SU-DHL-6 (cell line): ENCODE data around the gene FUNDC2.

Experiments
- H2AFZ ChIP-seq: fragments of 200-600 bp; sonication (generic); 2 replicates; pipeline ENCODE4 v1.6.1; 2014; ENCODE audit warnings: low read depth, mild to moderate bottlenecking, moderate library complexity, mixed read lengths, antibody characterized with exemption, low read length; ENCODE audit not compliant: severe bottlenecking
- H3F3A ChIP-seq: fragments of 200-600 bp; shearing (Covaris generic); 2 replicates; pipeline ENCODE4 v1.6.0; 2016; ENCODE audit warnings: antibody characterized with exemption, mild to moderate bottlenecking; ENCODE audit not compliant: insufficient read depth
- H3K27ac ChIP-seq: fragments of 200-600 bp; sonication (generic); 2 replicates; pipeline ENCODE4 v1.5.1; 2016; ENCODE audit warnings: low read depth, mild to moderate bottlenecking, low read length, moderate library complexity, mixed read lengths
- H3K27me3 ChIP-seq: fragments of 200-600 bp; sonication (generic), shearing (Covaris generic); 2 replicates; pipeline ENCODE4 v1.6.0; 2014; ENCODE audit warnings: mild to moderate bottlenecking, low read length
- H3K36me3 ChIP-seq: fragments of 200-600 bp; sonication (generic); 2 replicates; pipeline ENCODE4 v1.6.1; 2014; ENCODE audit warnings: mild to moderate bottlenecking, low read length, mixed read lengths
- H3K4me2 ChIP-seq: fragments of 300-600, 200-600 bp; shearing (Covaris generic), sonication (generic); 2 replicates; pipeline ENCODE4 v1.6.0; 2014; ENCODE audit warnings: low read length, low read depth, mild to moderate bottlenecking; ENCODE audit not compliant: poor library complexity, severe bottlenecking
- H3K4me3 ChIP-seq: fragments of 200-600 bp; sonication (generic); 2 replicates; pipeline ENCODE4 v1.5.1; 2014; ENCODE audit warnings: antibody characterized with exemption, low read length, mild to moderate bottlenecking, mixed read lengths; ENCODE audit not compliant: insufficient read depth, poor library complexity, severe bottlenecking
- H3K79me2 ChIP-seq: fragments of 200-600 bp; sonication (generic); 2 replicates; pipeline ENCODE4 v1.6.1; 2014; ENCODE audit warnings: mild to moderate bottlenecking, low read length, moderate library complexity; ENCODE audit not compliant: insufficient read depth
- H3K9ac ChIP-seq: fragments of 200-600 bp; sonication (generic); 2 replicates; pipeline ENCODE4 v1.7.0; 2014; ENCODE audit warnings: mild to moderate bottlenecking, low read length
- H3K9me2 ChIP-seq: fragments of 200-600 bp; sonication (generic); replicated peaks from 2 replicates; pipeline ENCODE4 v1.6.1; 2014; ENCODE audit warnings: low read length; ENCODE audit not compliant: insufficient read depth
- H3K9me3 ChIP-seq: fragments of 200-600 bp; sonication (generic); 2 replicates; pipeline ENCODE4 v1.6.1; 2014; ENCODE audit warnings: low read length, mixed read lengths; ENCODE audit not compliant: insufficient read depth
- H4K20me1 ChIP-seq: fragments of 200-600 bp; sonication (generic); 2 replicates; pipeline ENCODE4 v1.6.1; 2014; ENCODE audit warnings: low read depth, mild to moderate bottlenecking, antibody characterized with exemption, low read length, moderate library complexity, mixed read lengths
- EZH2phosphoT487 ChIP-seq: fragments of 200-600 bp; sonication (generic), shearing (Covaris generic); conservative IDR thresholded peaks from 2 replicates; pipeline ENCODE4 v1.6.1; 2018; ENCODE audit warnings: mild to moderate bottlenecking, antibody characterized with exemption, low read length, moderate library complexity, mixed read lengths
- TF ChIP-seq, protein P1 (sequence below): fragments of 200-600 bp; sonication (generic); IDR thresholded peaks from one replicate; pipeline ENCODE4 v1.5.1; 2017; ENCODE audit warnings: antibody characterized with exemption, mild to moderate bottlenecking, low read length, moderate library complexity; ENCODE audit not compliant: insufficient read depth, poor library complexity, severe bottlenecking

The FUNDC2 gene

DNA sequence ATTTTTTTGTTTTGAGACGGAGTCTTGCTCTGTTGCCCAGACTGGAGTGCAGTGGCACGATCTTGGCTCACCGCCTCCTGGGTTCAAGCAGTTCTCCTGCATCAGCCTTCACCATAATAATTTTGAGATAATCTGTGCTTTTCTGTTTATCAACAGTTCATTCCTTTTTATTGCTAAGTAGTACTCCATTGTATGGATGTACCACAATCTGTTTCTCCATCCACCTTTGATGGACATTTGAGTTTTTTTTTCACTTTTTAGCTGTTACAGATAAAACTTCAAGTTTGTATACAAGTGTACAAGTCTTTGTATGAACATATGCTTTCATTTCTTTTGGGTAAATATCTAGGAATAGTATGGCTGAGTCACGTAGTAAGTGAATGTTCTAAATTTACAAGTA lies 9.0 kb downstream of the FUNDC2 start:
- no peaks in the 10 kb centered on the region for H3K27me3 ChIP-seq
- peaks cover 19% of the 10 kb centered on the region for H3K79me2 ChIP-seq
- H3K9ac ChIP-seq, result no peak overlapping the region
- TF ChIP-seq EZH2phosphoT487, result no peak
- TF ChIP-seq, protein P1, sequence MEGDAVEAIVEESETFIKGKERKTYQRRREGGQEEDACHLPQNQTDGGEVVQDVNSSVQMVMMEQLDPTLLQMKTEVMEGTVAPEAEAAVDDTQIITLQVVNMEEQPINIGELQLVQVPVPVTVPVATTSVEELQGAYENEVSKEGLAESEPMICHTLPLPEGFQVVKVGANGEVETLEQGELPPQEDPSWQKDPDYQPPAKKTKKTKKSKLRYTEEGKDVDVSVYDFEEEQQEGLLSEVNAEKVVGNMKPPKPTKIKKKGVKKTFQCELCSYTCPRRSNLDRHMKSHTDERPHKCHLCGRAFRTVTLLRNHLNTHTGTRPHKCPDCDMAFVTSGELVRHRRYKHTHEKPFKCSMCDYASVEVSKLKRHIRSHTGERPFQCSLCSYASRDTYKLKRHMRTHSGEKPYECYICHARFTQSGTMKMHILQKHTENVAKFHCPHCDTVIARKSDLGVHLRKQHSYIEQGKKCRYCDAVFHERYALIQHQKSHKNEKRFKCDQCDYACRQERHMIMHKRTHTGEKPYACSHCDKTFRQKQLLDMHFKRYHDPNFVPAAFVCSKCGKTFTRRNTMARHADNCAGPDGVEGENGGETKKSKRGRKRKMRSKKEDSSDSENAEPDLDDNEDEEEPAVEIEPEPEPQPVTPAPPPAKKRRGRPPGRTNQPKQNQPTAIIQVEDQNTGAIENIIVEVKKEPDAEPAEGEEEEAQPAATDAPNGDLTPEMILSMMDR, result no peak
- H3F3A ChIP-seq, result 0 out of 2 replicates have a peak, but pooled peaks cover 4% of the 10 kb centered on the region
- no peaks in the 10 kb centered on the region for H3K9me2 ChIP-seq
- H4K20me1 ChIP-seq, result no peaks in the 10 kb centered on the region
- H3K36me3 ChIP-seq, result peaks cover 11% of the 10 kb centered on the region; the same call in 1 of the 2 replicates
- H3K4me3 ChIP-seq, result no peak overlapping the region
- no peak overlapping the region for H3K4me2 ChIP-seq
- H3K9me3 ChIP-seq, result no peaks in the 10 kb centered on the region
- no peak overlapping the region for H3K27ac ChIP-seq
- no peak overlapping the region for H2AFZ ChIP-seq

DNA sequence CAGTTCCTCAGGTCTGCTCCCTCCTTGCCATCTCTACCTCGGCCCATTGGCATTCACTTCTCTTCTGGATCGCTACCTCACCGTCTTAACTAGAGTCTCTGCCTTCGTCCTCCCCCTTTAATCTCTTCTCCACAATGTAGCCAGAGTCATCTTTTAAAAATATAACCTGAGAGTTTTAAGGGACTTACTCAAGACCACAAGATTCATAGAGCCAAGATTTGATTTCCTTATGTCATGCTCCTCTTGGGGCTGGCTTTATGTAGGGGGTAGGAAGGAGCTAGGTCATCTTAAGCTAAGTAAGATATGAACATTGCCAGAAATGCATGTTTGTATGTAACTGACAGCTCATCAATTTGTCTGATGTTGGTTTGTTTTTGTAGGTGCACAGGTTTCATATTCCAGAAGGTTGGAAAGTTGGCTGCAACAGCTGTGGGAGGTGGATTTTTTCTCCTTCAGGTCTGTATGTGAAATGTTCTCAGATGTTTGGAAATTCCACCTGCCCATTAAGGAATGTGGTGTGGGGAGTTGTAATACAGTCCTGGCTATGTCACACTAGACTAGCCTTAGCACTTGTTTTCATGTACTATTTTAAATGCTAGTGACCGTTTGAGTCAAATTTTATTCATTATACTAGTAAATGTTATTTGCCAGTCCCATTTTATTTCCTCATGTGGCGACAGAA lies 19.6 kb downstream of the FUNDC2 start:
- TF ChIP-seq, protein P1, result no peak
- TF ChIP-seq EZH2phosphoT487, result no peak
- Histone ChIP-seq H3K9ac (no peak overlapping the region), H4K20me1 (no peaks in the 10 kb centered on the region), H3K4me2 (no peak overlapping the region), H3K27ac (no peak overlapping the region), H3K4me3 (no peak overlapping the region), H3K27me3 (no peaks in the 10 kb centered on the region), H3F3A (no peaks in the 10 kb centered on the region), H2AFZ (no peak overlapping the region), H3K36me3 (no peaks in the 10 kb centered on the region), H3K9me3 (no peaks in the 10 kb centered on the region), H3K9me2 (no peaks in the 10 kb centered on the region), H3K79me2 (no peaks in the 10 kb centered on the region)

DNA sequence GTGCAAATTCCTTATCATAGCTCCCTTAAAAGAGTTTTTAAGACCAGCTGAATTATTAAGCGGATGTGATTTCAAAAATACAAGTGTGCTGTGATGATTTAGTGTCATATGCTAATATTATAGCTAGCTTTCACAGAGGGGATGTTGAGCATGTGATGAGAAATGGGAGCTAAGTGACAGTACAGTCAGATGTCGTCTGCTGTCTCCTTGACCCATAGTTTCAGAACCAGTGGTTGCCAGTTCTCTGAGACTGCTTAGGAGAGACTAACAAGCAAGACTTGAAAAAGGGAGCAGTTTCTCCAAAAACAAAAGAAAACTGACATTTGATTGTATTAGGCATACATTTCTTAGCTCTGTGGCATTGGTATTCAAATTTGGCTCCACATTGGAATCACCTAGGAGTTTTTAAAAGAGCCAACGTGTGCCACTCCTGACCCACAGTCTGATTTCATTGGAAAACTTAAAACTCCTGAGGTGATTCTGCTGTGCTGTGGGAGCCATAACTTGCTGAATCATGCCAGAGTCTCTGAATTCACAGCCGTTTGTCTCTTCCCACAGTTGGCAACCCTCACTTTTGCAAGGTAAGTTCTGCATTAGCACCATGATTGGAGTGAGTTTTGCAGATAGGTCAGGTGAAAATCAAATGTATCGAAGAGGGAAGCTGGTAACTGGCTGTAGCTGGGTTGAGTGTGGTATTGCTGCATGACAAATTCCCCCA lies 20.3 kb downstream of the FUNDC2 start:
- H3K9me2 ChIP-seq, result no peaks in the 10 kb centered on the region
- no peaks in the 10 kb centered on the region for H3F3A ChIP-seq
- H3K27ac ChIP-seq, result no peak overlapping the region
- no peaks in the 10 kb centered on the region for H3K36me3 ChIP-seq
- H4K20me1 ChIP-seq, result no peaks in the 10 kb centered on the region
- H2AFZ ChIP-seq, result no peak overlapping the region
- H3K4me2 ChIP-seq, result no peak overlapping the region
- H3K79me2 ChIP-seq, result no peaks in the 10 kb centered on the region
- TF ChIP-seq, protein P1, result no peak
- TF ChIP-seq EZH2phosphoT487, result no peak
- H3K9ac ChIP-seq, result no peak overlapping the region
- H3K27me3 ChIP-seq, result no peaks in the 10 kb centered on the region
- H3K4me3 ChIP-seq, result no peak overlapping the region
- H3K9me3 ChIP-seq, result no peaks in the 10 kb centered on the region
